NCI-H524 treated with DMSO at 0.1 percent for 48 hours (cell line): ENCODE data around the gene TKT.

Source experiments
- DNase-seq: peaks from one replicate; lab custom pipeline; 2025; lab: John Stamatoyannopoulos, UW

Gene TKT

DNA sequence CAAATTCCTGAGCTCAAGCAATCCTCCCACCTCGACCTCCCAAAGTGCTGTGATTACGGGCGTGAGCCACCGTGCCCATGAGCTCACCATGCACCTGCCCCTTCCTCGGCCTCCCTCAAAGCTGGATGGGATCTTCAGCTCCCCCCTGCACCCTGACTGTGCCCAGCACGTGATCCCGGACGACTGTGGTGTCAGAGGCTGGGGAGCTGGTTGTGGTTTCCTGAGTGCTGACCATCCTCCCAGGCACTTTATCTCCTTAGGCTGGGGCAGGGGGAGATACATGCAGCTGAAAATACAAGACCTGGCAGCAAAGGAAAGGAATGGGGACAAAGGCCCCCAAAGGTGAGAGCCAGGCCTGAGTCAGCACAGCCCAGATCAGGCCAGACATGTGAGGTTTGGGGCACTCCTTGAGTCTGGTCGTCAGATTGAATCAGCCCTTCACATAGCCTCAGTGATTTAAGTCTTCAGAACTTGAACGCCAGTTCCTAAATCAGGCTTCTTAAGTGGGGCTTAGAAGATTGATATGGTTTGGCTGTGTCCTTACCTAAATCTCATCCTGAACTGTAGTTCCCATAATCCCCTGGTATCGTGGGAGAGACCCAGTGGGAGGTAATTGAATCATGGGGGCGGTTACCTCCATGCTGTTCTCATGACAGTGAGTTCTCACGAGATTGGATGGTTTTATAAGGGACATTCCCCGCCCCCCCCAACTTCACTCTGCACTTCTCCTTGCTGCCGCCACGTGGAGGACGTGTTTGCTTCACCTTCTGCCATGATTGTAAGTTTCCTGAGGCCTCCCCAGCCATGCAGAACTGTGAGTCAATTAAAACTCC, 59.0 kb downstream of the TKT start:
- no peak for DNase-seq

DNA sequence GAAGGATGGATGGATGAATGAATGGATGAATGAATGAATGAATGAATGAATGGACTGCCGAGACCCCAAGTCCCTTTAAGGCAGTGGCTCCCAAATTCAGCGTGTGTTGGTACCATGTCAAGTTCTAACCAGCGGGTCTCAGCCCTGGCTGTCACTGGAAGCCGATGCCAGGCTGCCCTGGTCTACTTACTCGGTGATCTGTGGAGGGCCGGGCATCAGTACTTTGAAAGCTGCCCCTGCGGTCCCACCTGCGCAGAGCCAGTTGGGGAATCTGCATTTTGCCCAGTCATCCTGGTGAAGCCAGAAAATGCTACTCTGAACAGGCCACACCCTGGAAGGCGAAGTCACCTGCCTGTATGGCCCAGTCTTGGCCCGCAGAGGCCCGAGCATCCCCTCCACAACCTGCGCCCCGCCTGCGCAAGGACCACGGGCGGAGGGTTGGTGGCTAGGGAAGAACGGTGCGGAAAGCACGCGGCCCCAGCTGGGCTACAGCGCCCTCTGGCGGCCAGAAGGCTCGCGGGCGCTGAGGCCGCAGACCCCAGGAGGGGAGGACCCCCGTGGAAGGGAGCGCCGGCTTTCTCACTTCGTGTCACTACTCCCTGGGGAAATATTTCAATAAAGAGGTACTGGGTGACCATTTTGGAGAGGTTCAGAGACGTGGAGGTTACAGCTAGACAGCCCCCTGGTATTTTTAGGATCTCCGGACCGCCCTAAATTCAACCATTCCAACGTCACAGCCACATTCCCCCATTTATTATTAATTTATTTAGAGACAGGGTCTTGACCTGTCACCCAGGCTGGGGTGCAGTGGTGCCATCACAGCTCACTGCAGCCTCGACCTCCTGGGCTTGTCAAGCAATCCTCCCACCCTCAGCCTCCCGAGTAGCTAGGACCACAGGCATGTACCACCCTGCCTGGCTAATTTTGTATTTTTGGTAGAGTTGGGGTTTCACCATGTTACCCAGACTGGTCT, 59.9 kb downstream of the TKT start:
- no peak for DNase-seq

DNA sequence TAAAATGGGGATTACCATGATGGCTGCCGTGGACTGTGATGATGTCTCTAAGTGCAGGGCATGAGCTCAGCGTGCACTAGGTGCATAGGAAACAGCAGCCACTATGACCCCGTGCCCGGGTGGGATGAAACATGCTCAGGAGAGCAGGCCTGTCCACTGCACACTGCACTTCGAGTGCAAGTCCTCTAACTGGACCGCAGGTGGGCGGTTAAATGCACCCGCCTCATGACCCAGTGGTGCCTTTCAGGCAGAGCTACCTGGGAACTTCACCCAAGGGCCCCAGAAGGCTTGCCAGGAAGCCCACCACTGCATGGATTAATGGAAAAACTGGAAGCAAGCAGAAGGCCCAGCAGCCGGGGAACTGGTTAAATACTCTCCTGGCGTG, 60.8 kb downstream of the TKT start:
- no peak for DNase-seq

DNA sequence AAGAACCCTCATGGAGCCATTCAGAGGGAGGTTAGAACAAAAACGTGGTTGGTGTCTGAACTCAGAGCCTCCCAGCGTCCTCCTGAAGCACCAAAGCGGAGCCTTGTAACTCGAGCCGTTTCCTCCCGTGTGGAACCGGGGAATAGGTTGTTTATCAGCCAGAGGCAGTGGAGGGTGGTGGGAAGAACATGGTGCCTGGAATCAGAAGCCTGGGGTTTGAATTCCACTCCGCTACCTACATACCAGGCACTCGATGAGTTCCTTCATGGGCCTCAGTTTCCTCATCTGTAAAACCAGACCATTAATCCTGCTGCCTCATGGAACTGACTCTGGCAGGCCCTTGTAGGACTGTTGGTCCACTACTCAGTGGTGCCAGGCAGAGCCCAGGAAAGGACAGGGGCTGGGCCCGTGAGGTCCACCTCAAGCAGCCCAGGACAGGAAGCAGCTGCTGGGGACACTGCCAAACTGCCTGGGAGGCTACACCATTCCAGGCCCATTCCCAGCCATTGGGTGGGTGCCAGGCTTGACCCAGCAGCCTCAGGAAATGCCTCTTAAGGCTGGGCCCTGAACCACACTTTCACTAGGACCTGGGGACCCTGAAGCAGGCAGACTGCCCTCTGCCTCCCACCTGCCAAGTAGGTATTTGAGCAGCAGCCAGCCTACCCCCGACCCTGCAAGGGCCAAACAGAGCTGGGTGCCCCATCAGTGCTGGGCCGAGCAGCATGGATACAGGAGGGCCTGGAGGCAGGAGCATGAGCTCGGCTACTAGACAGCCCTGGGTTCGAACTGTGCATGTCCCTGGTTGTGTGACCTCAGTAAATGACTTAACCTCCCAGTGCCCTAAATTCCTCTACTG, 61.4 kb downstream of the TKT start:
- DNase-seq: no peak

DNA sequence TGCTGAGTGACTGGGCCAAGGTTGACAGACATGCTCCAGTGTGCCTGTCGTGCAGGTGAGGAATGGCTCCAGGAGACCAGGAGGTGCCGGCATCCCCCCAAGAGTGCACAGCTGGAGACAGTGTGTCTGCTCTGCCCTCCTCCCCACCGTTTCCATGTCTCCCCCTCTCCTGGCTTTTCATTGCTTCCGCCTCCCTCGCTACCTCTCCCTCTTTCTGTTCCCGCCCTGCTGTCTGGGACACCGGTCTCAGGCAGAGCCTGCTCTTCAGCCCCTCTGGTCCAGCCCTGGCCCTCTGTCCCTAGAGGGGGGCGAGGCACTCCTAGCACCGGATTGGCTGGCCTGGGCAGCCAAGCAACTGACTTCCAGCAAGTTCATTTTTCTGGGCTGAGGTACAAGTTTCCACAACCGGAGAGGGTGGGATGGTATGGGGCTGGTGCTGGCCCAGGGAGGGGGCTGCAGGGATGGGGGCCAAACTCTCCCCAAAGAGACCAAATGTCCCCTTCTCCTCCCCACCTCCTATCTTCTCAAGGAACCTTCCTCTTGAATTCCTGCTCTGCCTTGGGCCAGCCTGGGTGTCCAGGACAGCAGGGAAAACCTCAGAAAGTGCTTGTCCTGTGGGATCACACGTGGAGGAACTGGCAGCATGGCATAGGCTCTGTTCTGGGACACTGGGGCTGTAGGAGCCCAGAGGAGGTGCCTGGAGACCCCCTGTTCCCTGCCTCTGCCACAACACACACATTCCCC, 62.2 kb downstream of the TKT start:
- no peak for DNase-seq

DNA sequence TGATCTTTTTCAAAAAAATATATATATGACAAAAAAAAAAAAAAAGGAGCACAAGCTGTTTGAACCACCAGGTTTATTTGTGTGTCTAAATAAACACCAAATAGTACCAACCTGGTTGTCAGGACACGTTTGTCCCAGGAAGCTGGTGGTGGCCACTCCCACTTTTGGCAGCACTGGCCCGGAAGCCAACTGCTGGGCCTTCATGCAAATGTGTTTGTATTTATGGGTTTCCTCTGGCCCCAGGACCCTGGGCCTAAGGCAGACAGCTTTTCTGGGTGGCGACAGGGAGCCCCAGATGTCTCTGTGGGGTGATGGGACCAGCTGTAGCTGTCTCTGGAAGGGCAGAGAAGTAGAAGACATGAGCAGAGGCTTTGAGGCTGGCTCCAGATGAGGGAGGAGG, 63.2 kb downstream of the TKT start:
- DNase-seq: no peak

DNA sequence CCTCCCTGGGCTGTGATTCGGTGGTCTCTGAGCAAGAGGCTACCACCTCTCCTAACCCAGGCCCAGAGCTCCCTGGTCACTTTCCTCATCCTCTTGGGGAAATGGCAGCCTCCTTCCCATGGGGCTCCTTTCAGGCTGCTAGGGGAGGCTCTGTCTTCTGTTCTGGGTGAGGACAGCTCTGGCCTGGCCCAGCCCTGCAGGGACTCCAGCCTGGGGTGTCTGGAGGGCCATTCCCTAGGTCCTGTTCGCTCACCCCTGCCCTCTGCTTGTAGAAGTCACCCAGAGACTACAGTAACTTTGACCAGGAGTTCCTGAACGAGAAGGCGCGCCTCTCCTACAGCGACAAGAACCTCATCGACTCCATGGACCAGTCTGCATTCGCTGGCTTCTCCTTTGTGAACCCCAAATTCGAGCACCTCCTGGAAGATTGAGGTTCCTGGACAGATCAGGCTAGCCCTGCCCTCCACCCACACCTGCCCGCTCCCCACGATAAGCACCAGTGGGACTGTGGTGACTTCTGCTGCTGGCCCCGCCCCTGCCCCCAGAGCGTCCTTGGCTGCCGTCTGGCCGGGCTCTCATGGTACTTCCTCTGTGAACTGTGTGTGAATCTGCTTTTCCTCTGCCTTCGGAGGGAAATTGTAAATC, 63.9 kb downstream of the TKT start:
- DNase-seq: no peak

DNA sequence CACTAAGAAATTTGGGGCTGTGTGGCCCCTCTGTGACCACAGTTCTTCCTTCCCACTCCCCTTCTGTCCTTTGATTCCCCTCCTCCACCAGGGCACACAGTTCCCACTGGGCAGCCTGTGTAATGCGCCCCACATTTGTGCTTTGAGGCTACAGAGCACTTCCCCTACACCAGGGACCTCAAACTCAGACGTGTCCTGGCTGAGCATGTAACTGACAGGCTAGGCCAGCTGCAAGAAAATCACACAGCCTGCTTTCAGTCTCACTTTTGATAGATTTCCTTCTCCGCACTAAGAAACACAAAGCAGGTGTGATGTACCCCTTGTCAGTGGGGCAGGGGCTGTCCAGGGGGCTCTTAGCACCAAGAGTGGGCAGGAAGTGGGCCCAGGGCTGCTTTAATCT, 65.2 kb downstream of the TKT start:
- DNase-seq: no peak

DNA sequence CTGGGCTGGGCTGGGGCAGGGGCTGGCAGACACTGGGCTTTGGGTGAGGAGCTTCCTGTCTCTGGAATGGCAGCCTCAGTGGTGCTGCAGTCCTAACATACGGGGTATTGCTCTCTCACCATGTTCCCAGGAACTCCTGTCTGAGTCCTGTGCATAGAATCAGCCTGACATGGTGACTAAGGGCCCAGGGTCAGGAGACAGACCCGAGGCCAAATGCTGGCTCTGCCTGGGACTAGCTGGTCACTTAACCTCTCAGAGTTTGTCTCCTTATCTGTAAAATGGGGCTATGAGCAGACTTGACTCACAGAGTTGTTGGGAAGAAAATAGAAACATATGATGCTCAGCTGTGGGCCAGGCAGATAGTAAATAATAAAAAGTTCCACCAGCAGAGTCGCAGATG, 66.5 kb downstream of the TKT start:
- no peak for DNase-seq

DNA sequence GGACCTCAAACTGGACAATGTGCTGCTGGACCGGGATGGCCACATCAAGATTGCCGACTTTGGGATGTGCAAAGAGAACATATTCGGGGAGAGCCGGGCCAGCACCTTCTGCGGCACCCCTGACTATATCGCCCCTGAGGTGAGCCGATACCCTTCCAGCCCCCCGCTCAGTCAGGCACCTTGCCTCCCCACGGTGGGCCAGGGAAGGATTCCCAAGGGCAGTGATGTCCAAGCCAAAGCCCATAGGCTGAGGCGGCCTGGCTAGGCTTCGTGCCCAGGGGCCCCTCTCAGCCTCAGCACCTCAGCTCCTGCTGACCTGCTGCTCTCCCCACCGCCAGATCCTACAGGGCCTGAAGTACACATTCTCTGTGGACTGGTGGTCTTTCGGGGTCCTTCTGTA, 67.1 kb downstream of the TKT start:
- no peak for DNase-seq

DNA sequence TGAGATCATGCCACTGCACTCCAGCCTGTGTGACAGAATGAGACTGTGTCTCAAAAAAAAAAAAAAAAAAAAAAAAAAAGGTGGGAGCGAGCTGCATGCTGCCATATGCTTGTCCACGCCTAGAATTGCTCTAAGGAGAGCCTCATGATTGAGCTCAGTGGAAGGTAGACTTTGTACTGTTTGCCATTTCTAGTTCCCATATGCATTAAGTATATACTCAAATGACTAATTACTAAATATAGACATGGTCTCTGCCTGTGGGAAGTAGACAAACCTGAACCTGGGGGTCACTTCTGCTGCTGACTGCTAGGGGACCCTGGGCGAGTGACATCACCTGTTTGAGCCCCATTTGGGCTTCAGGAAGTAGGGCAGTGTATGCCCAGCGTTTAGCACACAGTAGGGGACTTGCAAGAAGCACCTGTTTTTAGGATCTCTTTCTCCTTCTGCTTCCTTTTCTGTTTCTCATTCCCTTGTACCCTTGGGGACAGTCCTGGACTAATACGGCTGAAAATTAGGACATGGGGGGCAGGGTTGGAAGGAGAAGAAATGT, 67.6 kb downstream of the TKT start:
- DNase-seq: no peak

DNA sequence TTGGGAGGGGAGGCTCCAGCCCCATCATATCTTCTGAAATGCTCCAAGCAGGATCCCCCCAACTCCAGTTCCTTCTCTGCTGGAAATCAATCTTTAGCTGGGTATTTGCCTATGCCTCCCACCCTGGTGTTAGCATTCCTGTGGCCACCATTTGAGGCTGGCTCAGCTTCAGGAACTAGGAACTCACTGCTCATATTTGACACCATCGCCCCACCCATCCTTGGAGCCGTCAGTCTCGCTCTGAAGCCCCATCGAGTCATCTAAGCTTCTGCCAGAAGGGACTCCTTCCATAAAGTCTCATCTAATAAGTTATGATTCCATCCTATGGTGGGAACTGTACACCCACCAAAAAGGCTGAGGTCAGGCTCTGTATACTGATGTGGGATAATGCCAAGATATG, 68.4 kb downstream of the TKT start:
- DNase-seq: no peak

DNA sequence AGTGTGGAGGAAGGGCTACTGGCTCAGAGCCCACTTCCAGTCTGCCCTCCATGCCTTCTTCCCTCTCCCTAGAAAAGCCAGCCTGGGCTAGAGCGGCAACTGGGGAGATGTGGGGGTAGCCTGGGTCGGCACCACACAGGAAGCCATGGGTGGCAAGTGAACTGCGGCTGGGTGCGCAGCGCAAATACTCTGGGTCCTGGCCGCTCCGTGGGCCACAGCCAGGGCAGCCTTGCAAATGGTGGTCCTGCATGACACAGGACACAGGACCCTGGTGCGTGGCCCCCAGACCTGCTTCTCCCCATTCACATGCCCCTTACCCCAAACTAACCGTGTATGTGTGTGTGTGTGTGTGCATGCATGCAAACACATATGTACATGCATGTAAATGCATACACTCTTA, 69.1 kb downstream of the TKT start:
- no peak for DNase-seq

DNA sequence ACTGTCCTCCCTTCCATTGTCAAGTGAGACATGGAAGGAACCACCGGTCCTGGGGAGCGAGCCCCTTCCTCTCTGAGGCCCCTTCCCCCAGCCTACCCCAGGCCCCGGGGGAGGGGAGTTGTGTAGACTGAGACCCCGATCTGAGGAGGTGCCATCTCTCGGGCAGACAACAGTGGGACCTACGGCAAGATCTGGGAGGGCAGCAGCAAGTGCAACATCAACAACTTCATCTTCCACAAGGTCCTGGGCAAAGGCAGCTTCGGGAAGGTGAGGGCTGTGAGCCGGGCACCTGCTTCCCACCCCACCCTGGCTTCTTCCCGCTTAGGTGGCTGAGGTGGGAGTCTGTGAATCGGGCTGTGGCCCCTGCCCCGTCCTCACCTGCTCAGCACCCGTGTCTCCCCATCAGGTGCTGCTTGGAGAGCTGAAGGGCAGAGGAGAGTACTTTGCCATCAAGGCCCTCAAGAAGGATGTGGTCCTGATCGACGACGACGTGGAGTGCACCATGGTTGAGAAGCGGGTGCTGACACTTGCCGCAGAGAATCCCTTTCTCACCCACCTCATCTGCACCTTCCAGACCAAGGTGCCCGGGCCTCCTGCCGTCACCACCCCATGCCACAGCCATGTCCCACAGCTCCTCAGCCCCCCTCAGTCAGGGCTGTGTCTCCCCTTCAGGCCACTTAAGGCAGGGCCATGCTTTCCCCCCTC, 69.9 kb downstream of the TKT start:
- no peak for DNase-seq

DNA sequence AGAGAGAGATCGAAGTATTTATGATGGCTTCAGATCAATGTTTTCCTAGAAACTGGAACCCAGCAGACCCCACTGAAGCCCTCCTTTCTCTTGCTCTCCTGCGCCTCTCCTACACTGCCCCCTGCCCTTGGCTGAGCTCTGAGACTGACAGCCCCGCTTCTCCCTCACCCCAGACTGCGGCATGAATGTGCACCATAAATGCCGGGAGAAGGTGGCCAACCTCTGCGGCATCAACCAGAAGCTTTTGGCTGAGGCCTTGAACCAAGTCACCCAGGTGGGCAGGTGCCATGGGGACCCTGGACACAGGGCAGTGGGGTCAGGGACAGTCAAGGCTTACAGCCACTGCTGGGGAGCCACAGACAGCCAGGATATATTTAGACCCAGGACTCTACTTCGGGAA, 71.1 kb downstream of the TKT start:
- no peak for DNase-seq

DNA sequence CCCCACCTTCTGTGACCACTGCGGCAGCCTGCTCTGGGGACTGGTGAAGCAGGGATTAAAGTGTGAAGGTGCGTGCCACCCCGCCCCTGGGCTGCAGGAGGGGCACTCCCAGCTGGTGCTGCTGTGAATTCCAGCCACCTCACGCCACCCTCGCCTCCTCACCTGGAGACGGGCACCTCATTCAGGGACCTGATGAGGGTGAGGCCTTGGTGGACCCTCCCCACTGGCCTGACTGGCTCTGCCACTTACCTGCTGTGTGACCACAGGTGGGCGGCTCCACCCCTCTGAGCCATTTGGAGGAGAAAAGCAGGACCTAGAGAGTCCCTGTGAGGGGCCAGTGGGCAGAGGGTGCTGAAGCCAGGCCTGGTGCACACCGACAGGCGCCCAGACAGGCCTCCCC, 72.3 kb downstream of the TKT start:
- no peak for DNase-seq

DNA sequence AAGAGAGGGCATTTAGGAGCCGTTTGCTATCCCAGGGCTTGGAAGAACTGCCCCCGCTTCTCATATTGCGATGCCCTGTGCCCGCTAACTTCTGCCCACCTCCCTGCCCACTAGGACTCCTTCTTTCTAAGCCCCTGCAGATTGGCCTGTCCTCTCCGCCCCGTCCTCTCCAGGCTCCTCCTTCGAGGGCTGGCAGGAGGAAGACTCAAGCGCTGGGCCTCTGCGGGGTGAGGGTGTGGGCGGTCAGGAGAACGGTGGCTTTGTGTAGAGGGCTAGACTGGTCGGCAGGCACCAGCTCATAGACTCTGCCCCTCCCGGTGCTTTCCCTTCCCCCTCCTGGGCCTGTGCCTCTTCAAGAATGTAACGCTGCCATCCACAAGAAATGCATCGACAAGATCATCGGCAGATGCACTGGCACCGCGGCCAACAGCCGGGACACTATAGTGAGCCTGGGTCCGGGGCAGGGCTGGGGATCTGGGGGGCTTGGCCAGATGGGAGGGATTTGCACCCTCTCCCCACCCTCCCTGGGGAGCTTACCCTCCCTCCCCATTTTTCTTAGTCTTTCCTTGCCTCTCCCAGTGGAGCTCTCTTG, 73.0 kb downstream of the TKT start:
- no peak for DNase-seq

DNA sequence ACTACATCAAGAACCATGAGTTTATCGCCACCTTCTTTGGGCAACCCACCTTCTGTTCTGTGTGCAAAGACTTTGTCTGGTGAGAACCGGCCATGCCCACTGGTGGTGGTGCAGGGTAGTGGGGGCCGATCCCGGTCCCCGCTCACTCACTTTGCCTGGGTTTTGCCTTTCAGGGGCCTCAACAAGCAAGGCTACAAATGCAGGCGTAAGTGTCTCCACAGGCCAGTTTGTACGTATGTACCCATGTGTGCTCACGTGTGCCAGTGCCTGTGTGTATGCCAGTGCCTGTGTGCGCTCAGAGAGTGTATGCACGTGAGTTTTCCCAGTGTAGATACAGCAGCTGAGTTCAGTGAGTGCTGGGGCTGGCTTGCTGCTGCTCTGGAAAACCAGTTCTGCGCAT, 74.3 kb downstream of the TKT start:
- no peak for DNase-seq

DNA sequence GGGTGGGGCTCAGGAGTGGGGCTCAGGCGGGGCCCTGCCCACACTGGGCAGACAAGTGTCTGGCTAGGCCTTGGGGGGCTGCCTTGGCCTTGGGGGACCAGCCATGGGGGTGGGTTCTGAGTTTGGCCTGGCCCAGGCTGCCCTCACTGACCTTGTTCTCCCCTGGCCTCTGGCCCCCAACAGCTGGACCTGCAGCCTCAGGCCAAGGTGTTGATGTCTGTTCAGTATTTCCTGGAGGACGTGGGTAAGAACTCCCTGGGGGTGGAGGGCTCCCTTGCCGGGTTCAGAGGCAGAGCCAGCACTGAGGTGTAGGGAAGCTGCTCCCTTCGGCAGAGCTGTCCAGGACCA, 74.8 kb downstream of the TKT start:
- DNase-seq: no peak
